ENCODE measurements around the gene BICD2.
A peak's percentile ranks its signal among the peaks of the same experiment; 100 is the strongest.

The BICD2 gene

GRCh38 chr9:92680166-92681119 lies 84.2 kb downstream of the BICD2 start:
- no peak overlapping the region for H3K4me3 ChIP-seq (replicated peaks; ENCODE audit: low read depth, low read length)
- TF ChIP-seq CTCF (IDR thresholded peaks at IDR 0.05; ENCODE audit: low read length, missing control alignments), result no peak
- no peak for DNase-seq (ENCODE audit: low read depth)

DNA sequence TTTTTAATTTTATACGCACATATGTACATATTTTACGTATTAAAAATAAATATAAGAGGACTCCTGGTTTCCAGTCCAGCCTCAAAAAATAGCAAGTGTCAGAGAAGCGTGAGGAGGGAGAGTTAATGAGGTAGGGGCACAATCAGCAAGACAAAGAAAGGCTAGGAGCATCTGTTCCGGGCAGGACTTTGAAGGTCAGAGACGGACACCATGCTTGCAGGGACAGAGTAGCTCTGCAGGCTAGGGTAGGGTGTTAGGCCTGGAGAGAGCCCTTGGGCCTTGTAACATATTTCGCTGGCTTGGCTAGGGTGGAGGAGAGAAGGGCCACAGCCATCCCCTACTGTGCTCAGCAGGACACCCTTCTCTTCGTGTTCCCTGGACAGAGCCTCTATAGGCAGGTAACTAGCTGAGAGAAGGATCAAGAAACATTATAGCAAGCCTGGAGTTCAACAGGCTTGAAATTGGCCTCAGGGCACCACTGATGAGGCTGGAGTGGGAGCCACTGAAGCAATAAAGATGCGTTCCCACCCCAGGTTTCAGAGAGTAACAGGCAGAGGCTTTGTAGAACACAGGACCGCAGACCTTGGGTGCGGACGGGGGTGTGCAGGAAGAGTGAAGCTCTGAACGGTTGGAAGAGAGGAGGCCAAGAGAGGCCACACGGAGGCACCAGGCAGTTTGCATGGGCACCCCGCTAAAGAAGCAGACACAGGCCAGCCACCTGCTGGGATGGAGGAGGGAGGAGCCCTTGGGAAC lies 85.0 kb downstream of the BICD2 start:
- H3K4me3 ChIP-seq (replicated peaks; ENCODE audit: low read depth, low read length), result no peak overlapping the region
- no peak for DNase-seq (ENCODE audit: low read depth)
- no peak for TF ChIP-seq CTCF (IDR thresholded peaks at IDR 0.05; ENCODE audit: low read length, missing control alignments)

DNA sequence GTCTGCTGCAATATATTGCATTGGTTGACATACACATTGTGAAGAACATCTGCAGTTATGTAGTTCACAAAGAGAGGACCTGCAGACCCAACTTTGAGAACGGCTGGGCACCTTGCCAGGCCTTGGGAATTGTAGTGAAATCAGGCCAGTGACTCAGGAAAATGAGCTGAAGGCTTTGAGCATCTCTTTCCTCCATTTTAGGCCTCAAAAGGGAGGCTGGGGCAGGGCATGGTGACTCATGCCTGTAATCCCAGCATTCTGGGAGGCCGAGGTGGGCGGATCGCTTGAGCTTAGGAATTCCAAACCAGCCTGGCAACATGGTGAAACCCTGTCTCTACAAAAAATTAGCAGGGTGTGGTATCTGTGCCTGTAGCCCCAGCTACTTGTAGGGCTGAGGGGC lies 93.3 kb downstream of the BICD2 start:
- no peak for TF ChIP-seq CTCF (IDR thresholded peaks at IDR 0.05; ENCODE audit: low read length, missing control alignments)
- peak; percentile 85 for DNase-seq (ENCODE audit: low read depth)
- H3K4me3 ChIP-seq (replicated peaks; ENCODE audit: low read depth, low read length), result peak overlapping the region; percentile 97

DNA sequence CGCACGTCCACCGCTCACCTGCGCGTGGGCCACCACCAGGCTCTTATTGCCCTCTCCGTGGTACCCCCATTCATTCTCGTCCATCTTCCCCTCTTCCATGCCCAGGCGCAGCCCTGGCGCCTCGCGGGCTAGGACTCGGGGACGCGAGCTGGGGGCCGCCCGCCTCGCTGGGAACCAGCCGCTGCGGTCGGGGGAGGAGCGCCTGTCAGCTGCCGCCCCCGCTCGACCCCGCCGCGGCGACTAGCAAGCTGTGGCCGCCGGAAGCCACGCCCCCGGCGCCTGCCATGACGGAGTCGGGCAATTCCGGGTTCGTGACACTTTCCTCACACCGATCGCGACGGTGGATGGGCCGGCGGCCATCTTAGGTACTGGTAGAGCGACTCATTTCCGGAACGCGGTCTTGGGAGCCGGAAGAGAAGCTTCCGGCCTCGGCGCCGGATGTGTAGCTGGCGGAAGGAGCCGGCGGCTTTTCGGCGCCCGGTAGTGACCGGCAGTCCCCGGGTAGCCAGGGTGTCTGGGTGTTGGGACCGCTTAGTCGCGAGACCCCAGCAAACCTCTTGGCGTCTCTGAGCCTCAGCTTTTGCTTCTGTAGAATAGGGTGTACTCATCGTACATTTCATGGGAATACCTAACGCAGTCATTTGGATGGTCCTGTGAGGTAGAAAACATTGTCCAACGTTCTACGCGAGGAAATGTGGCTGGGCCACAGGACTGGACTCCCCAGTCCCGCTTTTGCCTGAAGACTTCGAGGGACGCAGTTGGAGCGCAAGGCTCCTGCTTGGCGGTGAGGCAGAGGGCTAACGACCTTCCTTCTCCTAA lies 94.5 kb downstream of the BICD2 start, which contains the start of gene IPPK:
TSS of gene IPPK (minus strand) at position 242 of the 819 bp plus-strand sequence. CDS start at position 99, 143 bp downstream.
- H3K4me3 ChIP-seq (replicated peaks; ENCODE audit: low read depth, low read length), result peak within 1 kb of the TSS; percentile 97
- DNase-seq (ENCODE audit: low read depth), result peak; percentile 99
- no peak for TF ChIP-seq CTCF (IDR thresholded peaks at IDR 0.05; ENCODE audit: low read length, missing control alignments)

DNA sequence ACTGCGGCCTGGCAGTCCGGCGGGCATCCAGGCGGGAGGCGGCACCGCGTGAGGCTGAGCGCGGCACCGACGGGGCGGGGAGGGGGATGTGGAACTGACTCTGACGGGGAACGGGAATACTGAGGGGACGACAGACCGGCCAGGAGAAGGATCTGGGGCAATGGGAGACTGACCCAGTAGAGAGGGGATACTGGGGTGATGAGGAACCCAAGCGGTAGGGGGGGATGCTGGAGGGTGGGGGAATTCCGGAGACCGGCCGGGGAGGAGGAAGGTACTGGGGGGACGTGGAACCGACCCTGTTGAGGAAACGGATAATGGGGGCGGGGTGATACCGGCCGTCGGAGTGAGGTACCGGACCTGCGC lies 95.1 kb downstream of the BICD2 start:
- peak overlapping the region; percentile 97 for H3K4me3 ChIP-seq (replicated peaks; ENCODE audit: low read depth, low read length)
- no peak for TF ChIP-seq CTCF (IDR thresholded peaks at IDR 0.05; ENCODE audit: low read length, missing control alignments)
- DNase-seq (ENCODE audit: low read depth), result no peak

DNA sequence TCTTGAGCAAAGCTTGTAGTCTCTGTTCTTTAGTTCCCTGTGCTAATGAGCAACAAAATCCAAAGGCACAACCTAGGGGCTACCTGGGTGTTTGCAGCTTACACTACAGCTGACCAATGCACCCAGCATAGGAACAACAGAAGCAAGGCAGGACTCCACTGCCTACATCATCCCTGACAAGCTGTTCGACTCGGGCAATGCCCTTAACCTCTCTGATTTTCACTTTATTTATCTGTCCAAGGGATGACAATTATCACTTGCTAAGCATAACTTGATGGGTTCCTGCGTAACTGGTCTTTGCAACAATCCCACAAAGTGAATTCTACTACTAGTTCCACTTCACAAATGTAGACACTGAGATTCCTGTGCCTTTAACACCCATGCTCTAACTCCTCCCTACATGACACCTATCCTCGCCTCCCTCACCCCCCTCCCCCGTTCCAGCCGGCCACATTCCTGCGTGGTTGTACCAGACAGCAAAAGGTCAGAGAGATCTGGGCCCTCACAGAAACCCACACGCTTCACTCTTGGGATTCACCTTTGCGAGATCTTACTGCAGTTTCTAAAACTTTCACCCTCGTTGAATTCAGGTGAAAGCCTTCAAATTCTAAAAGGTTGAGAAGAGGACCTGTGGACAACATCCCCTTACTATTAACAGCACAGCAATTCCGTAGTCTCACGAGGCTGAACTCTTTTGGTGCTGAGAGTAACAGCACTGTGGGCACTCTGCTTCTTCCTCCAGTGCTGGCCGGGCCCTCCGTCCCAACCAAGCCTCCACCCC lies 95.7 kb downstream of the BICD2 start:
- peak overlapping the region; percentile 97 for H3K4me3 ChIP-seq (replicated peaks; ENCODE audit: low read depth, low read length)
- no peak for TF ChIP-seq CTCF (IDR thresholded peaks at IDR 0.05; ENCODE audit: low read length, missing control alignments)
- DNase-seq (ENCODE audit: low read depth), result peak; percentile 61
